ENCODE measurements around the gene CASTOR1.

The CASTOR1 gene

DNA sequence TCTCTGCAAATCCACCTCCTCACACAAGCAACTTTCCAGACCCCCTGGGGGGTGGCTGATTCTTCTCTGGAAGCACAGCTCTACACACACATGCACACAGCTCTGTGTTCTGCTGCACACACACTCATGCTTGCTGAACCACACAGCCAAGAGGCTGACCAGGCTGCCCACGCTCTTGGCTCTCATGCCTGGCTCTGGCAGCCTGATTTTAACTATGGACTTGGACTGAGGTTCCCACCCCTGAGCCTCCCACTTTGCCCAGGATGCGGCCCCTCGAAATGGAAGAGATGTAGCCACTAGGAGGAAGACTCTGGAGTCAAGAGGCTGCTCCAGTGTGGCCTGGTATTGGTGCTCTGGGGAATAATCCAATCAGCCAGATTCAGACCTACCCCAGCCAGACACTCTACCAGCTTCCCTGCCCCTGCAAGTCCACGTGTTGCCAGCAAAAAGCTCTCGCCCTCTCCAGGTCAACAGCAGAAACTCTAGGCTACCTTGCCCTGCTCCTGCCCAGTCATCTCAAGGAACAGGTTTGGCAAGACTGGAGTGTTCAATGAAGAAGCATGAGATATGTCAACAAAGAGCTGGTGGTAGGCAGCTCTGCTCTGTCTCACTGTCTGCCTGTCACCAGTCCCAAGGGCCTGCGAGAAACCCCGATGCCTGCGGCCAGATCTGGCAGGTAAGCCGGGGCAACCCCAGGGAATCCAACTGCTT, 8.8 kb upstream of the CASTOR1 start:
- no peak for TF ChIP-seq GATA3 (IDR thresholded peaks at IDR 0.05; ENCODE audit: low read depth, low read length)
- no peak for TF ChIP-seq GATA2 (IDR thresholded peaks at IDR 0.05; ENCODE audit: low read depth, low read length)

DNA sequence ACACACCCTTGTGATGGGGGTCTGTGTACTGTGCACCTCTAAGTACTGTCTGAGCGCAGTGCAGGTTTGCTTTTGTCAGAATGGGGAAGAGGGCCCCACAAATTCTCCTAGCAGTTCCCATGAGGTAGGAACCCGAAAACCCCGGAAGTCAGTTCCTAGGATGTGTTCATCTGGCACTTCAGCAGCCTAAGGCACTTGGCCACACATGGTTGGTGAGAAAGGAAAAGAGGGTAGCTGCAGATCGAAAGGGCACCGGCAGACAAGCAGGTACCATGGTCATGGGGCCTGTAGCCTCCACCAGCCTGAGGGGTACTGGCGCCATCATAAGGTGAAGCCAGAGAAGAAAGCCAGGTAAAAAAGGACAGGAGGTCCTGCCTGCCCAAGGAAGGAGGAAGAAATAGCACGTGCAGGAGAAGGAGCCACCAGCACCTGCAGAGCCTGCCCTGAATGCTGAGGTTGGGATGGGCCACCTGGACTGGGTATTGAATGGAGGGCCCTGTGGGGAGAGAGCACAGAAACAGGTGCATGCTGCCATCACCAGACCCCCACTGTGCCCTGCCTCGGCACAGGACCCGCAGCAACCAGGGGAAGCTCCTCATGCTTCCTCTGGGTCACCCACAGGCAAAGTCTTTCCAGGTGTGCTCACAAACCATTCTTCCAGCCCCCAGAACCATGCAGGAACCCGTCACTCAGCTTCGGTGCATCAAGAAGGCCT, 8.1 kb upstream of the CASTOR1 start:
- TF ChIP-seq GATA3 (IDR thresholded peaks at IDR 0.05; ENCODE audit: low read depth, low read length) (no peak), GATA2 (IDR thresholded peaks at IDR 0.05; ENCODE audit: low read depth, low read length) (no peak)

DNA sequence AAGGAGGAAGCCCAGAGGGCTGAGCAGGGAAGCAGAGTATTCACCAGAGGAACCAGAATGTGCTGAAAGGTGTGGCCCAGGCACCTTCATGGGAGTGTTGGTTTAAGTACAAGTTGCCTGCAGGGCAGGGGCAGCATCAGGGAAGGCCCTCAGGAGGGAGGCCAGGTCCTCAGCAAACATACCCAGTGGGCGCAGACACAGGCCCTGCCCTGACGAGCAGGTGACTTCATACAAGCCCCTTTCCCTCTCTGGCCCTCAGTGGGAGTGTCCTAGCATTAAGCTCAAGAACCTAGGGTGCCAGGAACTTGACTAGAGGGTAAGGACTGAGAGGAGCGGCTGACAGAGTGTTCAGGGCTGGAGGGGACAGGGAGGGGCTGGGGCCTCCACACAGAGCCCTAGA, 7.5 kb upstream of the CASTOR1 start:
- TF ChIP-seq GATA2 (IDR thresholded peaks at IDR 0.05; ENCODE audit: low read depth, low read length) (no peak), GATA3 (IDR thresholded peaks at IDR 0.05; ENCODE audit: low read depth, low read length) (no peak)

DNA sequence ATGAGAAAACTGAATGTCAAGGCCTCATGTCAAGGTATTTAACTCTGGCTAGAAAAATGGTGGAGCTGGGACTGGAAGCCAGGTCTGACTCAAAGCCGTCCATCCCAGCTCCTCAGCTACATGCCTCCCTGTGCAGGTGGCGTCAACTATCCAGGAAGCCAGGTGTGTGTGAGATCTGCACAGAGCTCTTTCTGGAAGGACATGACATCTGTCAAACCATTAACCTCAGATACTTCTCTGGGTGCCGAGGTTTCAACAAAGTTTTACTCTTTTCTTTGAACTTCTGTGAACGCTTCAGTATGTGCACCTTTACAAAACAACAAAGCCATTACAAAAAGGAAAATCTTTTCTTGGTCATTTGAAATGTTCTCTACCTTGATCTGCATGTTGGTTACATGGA, 7.0 kb upstream of the CASTOR1 start:
- no peak for TF ChIP-seq GATA2 (IDR thresholded peaks at IDR 0.05; ENCODE audit: low read depth, low read length)
- no peak for TF ChIP-seq GATA3 (IDR thresholded peaks at IDR 0.05; ENCODE audit: low read depth, low read length)

DNA sequence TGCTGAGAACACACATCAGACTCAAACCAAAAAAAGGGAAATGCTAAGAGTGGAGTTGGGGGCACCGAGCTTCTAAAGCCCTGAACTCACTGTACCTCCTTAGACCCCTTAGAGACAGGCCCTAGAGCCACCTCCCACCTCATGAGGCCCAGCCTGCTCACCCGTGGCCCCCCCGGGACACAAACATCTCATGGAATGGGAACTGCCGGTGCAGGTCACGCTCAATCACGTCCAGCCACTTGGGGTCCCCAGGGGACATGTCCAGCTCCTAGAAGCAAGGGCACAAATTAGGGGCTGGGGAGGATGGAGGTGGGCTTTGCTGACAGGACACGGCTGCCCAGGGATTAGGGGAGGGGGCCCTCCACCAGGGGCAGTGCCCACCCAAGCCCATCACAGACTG, 6.3 kb upstream of the CASTOR1 start:
- TF ChIP-seq GATA3 (IDR thresholded peaks at IDR 0.05; ENCODE audit: low read depth, low read length) (no peak), GATA2 (IDR thresholded peaks at IDR 0.05; ENCODE audit: low read depth, low read length) (no peak)

DNA sequence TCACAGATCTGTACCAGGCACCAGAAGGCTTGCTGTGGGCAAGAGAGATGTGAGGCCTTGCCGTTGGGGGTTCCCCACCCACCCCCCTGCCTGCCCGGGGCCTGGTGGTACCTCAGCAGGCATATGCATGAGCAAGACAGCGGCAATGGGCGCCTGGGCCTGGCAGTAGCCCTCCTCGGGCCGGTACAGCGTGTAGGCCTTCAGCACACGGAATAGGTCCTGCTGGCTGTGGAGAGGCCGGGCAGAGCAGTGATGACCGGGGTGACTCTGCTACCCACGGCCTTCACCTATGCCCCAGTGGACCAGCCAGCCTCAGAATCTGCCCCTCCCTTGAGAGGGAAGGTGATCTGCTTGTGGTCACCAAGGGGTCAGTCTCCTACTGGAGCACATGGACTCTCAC, 5.5 kb upstream of the CASTOR1 start:
- TF ChIP-seq GATA3 (IDR thresholded peaks at IDR 0.05; ENCODE audit: low read depth, low read length): no peak
- TF ChIP-seq GATA2 (IDR thresholded peaks at IDR 0.05; ENCODE audit: low read depth, low read length): no peak

DNA sequence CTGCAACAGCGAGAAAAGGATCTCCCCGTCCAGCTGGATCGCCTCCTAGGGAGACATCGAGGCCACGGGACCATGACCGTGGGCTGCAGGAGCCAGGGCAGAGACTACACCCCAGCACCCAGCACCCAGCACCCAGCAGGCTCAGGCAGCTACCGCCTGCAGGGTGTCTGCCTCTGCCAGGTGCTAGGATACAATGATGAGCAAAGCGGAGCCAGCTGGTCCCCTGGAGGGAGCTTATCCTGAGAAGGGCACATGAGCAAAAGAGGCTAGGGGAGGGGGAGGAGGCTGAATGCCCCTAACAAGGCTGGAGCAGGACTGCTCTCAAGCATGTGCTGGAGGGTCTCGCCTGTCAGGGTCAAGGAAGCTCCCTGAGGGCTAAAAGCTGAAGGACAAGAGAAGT, 4.8 kb upstream of the CASTOR1 start:
- TF ChIP-seq GATA3 (IDR thresholded peaks at IDR 0.05; ENCODE audit: low read depth, low read length): no peak
- TF ChIP-seq GATA2 (IDR thresholded peaks at IDR 0.05; ENCODE audit: low read depth, low read length): no peak

DNA sequence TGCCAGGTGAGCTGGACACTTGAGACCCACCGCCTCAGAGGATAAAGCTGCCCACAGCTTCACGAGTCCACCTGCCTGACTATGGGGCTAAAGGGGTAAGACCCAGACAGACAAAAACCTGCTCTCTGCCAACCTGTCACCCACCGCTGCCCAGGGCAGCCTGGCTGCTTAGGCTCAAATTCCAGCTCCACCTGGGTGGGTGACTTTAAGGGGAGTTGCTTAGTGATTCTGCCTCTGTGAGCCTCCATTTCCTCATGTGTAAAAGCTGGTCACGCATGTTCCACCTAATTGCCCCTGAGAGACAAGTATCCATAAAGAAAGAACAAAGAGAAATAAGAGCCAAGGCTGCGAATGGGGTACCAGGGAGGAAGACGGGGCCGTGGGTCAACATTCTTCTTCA, 3.7 kb upstream of the CASTOR1 start:
- TF ChIP-seq GATA3 (IDR thresholded peaks at IDR 0.05; ENCODE audit: low read depth, low read length): no peak
- TF ChIP-seq GATA2 (IDR thresholded peaks at IDR 0.05; ENCODE audit: low read depth, low read length): no peak

DNA sequence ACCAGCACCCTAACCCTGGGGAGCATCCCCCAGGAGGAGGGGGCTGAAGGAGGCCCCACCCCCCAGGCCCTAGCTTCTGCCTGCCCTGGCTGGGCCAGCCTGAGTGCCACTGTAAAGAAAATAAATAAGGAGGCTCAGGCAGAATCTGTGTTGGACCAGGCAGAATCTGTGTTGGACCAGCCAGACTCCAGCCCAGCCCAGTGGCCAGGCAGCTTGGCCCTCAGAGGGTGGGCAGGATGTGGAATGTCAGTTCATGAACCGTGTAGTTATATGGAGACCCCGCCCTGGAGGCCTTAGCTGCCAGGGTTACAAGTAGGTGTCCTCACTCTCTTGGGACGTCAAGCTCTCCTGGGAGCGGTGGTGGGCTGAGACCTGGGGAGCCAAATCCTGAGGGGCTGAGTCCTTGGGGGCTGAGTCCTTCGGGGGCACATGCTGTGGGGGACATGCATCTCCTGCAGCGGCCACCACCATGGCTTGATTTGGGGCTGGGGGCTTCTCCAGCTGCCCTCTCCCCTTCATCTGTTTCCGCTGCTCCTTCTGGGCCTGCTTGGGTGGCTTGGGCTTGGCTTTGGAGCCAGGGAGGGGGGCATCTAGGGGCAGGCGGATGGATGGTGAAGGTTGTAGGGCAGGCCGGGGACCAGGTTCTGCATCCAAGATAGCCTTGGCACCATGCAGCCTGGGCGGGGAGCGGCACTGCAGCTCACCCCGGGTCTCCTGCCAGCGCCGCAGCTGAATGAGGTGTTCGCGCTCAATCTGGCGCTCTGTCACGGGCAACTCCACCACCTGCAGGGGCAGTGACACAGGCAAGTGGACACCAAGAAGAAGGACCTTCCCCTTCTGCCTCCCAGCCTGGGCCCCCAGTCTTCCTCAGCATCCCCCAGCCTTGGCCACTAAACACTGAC, 3.0 kb upstream of the CASTOR1 start:
- TF ChIP-seq GATA3 (IDR thresholded peaks at IDR 0.05; ENCODE audit: low read depth, low read length) (no peak), GATA2 (IDR thresholded peaks at IDR 0.05; ENCODE audit: low read depth, low read length) (no peak)

DNA sequence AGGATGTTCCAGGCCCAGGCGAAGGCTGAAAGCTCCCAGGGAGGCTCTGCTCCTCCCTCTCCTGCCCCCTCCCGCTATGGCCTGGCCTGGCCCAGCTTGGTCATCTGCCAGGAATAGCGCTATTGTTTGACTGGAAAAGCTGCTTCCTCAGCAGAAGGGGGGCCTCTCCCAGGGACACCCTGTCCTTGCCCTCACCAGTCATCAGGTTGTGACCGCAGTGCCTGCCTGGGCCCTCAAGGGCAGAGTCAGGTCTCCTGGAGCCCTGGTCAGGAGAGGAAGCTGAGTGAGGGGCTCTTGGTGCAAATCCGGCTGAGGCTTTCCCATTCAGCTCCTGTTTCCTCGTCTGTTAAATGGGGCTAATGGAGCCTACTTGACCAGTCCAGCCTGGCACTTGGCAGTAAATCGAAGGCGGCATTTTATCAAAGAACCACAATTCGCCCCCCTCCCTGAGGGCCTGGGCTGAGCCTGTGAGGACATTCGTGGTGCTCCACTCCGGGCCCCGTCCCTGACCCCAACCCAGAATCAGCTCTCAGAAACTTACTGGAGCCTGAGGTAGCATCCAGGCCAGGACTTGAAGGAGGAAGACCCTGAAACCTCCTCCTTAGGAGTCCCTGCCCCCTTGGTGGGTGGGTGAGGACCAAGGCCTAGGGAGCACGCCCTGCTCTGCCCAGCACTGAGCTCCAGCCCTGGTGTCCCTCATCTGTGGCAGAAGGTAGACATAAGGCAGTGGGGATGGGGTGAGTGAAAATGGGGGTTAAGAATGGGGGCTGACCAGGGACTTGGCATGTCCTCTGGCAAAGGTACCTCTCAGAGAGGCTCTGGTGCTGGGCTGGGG, 2.0 kb upstream of the CASTOR1 start:
- TF ChIP-seq GATA3 (IDR thresholded peaks at IDR 0.05; ENCODE audit: low read depth, low read length): no peak
- TF ChIP-seq GATA2 (IDR thresholded peaks at IDR 0.05; ENCODE audit: low read depth, low read length): no peak

DNA sequence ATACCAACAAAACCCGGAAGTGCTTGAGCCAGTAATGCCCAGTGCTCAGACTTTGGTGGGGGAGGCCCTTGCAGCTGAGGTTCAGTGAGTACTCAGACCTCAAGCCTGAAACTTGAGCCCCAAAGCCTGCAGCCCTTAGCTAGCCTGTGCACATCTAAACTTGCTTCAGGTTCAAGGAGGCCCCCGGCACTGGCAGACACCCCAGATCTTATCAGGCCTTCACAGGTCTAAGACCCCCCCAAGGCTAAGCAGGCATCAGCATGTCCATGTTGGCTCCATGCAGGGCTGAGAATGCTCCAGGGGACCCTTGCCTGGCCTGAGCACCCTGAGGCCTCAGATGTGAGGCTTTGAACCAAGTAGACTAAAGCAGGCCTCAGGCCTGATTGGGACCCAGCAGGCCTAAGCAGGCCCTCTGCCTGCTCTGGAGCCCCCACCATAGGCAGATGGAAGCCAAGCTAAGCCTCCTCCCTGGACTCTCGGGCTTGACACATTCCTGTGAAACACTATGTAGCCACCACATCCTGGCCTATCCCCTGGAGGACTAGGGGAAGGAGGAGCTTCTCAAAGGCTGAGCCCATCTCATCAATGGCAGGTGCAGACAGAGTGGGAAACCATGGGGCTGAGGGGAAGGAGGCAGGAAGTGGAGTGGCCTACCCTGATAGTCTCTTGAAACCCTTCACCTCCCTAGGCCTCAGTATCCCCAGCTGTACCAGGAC, 1.2 kb upstream of the CASTOR1 start:
- no peak for TF ChIP-seq GATA3 (IDR thresholded peaks at IDR 0.05; ENCODE audit: low read depth, low read length)
- TF ChIP-seq GATA2 (IDR thresholded peaks at IDR 0.05; ENCODE audit: low read depth, low read length): no peak

DNA sequence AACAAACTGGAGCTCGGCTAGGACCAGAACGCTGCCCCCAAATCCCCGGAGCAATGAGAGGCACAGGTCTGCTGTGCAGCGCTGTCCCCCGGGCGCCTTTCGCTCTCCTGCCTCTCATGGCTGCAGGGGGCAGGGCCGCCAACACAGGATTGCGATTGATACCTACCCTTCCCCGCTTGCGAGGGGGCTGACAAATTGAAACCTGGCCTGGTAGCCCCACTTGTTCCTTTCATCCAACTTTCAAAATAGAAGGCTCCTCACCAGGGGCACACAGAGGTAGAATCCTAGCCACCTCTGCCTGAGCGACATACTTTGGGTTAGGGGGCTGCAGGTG, 642 bp upstream of the CASTOR1 start:
- TF ChIP-seq GATA3 (IDR thresholded peaks at IDR 0.05; ENCODE audit: low read depth, low read length) (no peak), GATA2 (IDR thresholded peaks at IDR 0.05; ENCODE audit: low read depth, low read length) (no peak)
